Activated CD4-positive, alpha-beta T cell treated with anti-CD3 and anti-CD28 coated beads, Interleukin-2, amount 10 ng/mL, durations not matched to agents 24 days and 14 days (primary cell): ENCODE measurements around the gene EFNA2. TPM values are rescaled to one million over a fixed set of nuclear protein-coding genes. Genes with fewer than 3 reads are reported as not detected.
"Not testable (repeated sequence)": the region's sequence is repeated elsewhere in the genome, so short reads cannot be mapped to it uniquely, and the experiment has no call there.

ENCODE experiments used
- DNase-seq: peaks from one replicate; pipeline ENCODE4 v3.0.0; 2022
- H3K27ac Mint-ChIP-seq: one replicate; pipeline ENCODE4 v1.8.0; 2022; ENCODE audit warnings: mild to moderate bottlenecking, mixed read lengths
- H3K27me3 Mint-ChIP-seq: one replicate; pipeline ENCODE4 v1.8.0; 2022; ENCODE audit warnings: mixed read lengths
- H3K36me3 Mint-ChIP-seq: one replicate; pipeline ENCODE4 v1.8.0; 2022; ENCODE audit warnings: low read depth, mild to moderate bottlenecking, mixed read lengths
- H3K4me1 Mint-ChIP-seq: one replicate; pipeline ENCODE4 v1.8.0; 2021; ENCODE audit warnings: mixed read lengths
- H3K4me3 Mint-ChIP-seq: one replicate; pipeline ENCODE4 v1.8.0; 2022; ENCODE audit warnings: mild to moderate bottlenecking, moderate library complexity, mixed read lengths
- H3K9me3 Mint-ChIP-seq: one replicate; pipeline ENCODE4 v1.8.0; 2021; ENCODE audit warnings: mixed read lengths
- intact Hi-C: fragments of 100-400 bp; cut with micrococcal nuclease; formaldehyde crosslinking; loops from one replicate; pipeline ENCODE4 v1.15.1; 2023
- total RNA-seq: library from RNA; stranded (reverse); gene quantifications from 2 replicates; pipeline ENCODE4 v1.2.3, GENCODE V29; 2022

Gene EFNA2
- total RNA-seq, 1 donor from 2014 or later, result not detected

- H3K4me1 Mint-ChIP-seq, intact Hi-C loops, H3K9me3 Mint-ChIP-seq, DNase-seq, H3K27ac Mint-ChIP-seq, H3K36me3 Mint-ChIP-seq, H3K4me3 Mint-ChIP-seq: not testable (repeated sequence)
- H3K27me3 Mint-ChIP-seq, result peaks cover 28% of the 10 kb centered on the region
These were observed 34.6 kb downstream of the EFNA2 start for GRCh38 chr19:1320282-1320650.

GRCh38 chr19:1321539-1321938 is 35.9 kb downstream of the EFNA2 start:
- Mint-ChIP-seq H3K4me1 (no peaks in the 10 kb centered on the region), H3K4me3 (no peak overlapping the region), H3K36me3 (no peaks in the 10 kb centered on the region), H3K9me3 (no peaks in the 10 kb centered on the region), H3K27me3 (peaks cover 33% of the 10 kb centered on the region), H3K27ac (no peak overlapping the region)
- DNase-seq, result no peak
- intact Hi-C loops, result no loop called here

- H3K27ac Mint-ChIP-seq, result no peak overlapping the region
- no peaks in the 10 kb centered on the region for H3K4me1 Mint-ChIP-seq
- DNase-seq, result no peak
- no peaks in the 10 kb centered on the region for H3K36me3 Mint-ChIP-seq
- intact Hi-C loops, result no loop called here
- H3K27me3 Mint-ChIP-seq, result peaks cover 32% of the 10 kb centered on the region
- H3K4me3 Mint-ChIP-seq, result no peak overlapping the region
- H3K9me3 Mint-ChIP-seq, result no peaks in the 10 kb centered on the region
These were observed 36.7 kb downstream of the EFNA2 start for GRCh38 chr19:1322198-1322981.

GRCh38 chr19:1324249-1324805 is 38.7 kb downstream of the EFNA2 start:
- no peak for DNase-seq
- Mint-ChIP-seq H3K4me3 (no peak overlapping the region), H3K27ac (no peak overlapping the region)

GRCh38 chr19:1324806-1325567 is 39.3 kb downstream of the EFNA2 start:
- intact Hi-C loops, result no loop called here
- DNase-seq, result peak; percentile 64
- Mint-ChIP-seq H3K4me1 (no peaks in the 10 kb centered on the region), H3K4me3 (peak overlapping the region; percentile 43), H3K27ac (no peak overlapping the region), H3K36me3 (no peaks in the 10 kb centered on the region), H3K27me3 (peaks cover 27% of the 10 kb centered on the region), H3K9me3 (no peaks in the 10 kb centered on the region)

More at GRCh38 chr19:1324249-1324805, 38.7 kb downstream of the EFNA2 start:
- Mint-ChIP-seq H3K4me1 (no peaks in the 10 kb centered on the region), H3K36me3 (no peaks in the 10 kb centered on the region), H3K27me3 (peaks cover 27% of the 10 kb centered on the region), H3K9me3 (no peaks in the 10 kb centered on the region)
- intact Hi-C loops, result no loop called here

GRCh38 chr19:1325568-1326294 is 40.1 kb downstream of the EFNA2 start:
- intact Hi-C loops, result no loop called here
- Mint-ChIP-seq H3K4me1 (no peaks in the 10 kb centered on the region), H3K4me3 (no peak overlapping the region), H3K27ac (no peak overlapping the region), H3K36me3 (no peaks in the 10 kb centered on the region), H3K27me3 (peaks cover 28% of the 10 kb centered on the region), H3K9me3 (no peaks in the 10 kb centered on the region)
- DNase-seq, result no peak

GRCh38 chr19:1327125-1327524 is 41.5 kb downstream of the EFNA2 start:
- Mint-ChIP-seq H3K36me3 (no peaks in the 10 kb centered on the region), H3K4me1 (no peaks in the 10 kb centered on the region), H3K27me3 (peaks cover 27% of the 10 kb centered on the region), H3K27ac (no peak overlapping the region), H3K4me3 (no peak overlapping the region), H3K9me3 (no peaks in the 10 kb centered on the region)
- intact Hi-C loops, result no loop called here
- DNase-seq, result no peak

GRCh38 chr19:1332208-1332607 is 46.5 kb downstream of the EFNA2 start:
- H3K27ac Mint-ChIP-seq, H3K27me3 Mint-ChIP-seq, H3K4me3 Mint-ChIP-seq, DNase-seq, H3K9me3 Mint-ChIP-seq, intact Hi-C loops, H3K36me3 Mint-ChIP-seq, H3K4me1 Mint-ChIP-seq: not testable (repeated sequence)

- H3K27me3 Mint-ChIP-seq, result peaks cover 1% of the 10 kb centered on the region
- intact Hi-C loops, result no loop called here
- H3K9me3 Mint-ChIP-seq, result no peaks in the 10 kb centered on the region
- no peaks in the 10 kb centered on the region for H3K36me3 Mint-ChIP-seq
- no peaks in the 10 kb centered on the region for H3K4me1 Mint-ChIP-seq
- H3K4me3 Mint-ChIP-seq, result no peak overlapping the region
- DNase-seq, result no peak
- H3K27ac Mint-ChIP-seq, result no peak overlapping the region
These were observed 50.5 kb downstream of the EFNA2 start for GRCh38 chr19:1336079-1336684.

GRCh38 chr19:1340681-1341469 is 55.2 kb downstream of the EFNA2 start:
- Mint-ChIP-seq H3K36me3 (no peaks in the 10 kb centered on the region), H3K27me3 (no peaks in the 10 kb centered on the region)
- intact Hi-C loops, result no loop called here

GRCh38 chr19:1343041-1343440 is 57.4 kb downstream of the EFNA2 start:
- no peaks in the 10 kb centered on the region for H3K27me3 Mint-ChIP-seq
- H3K9me3 Mint-ChIP-seq, result no peaks in the 10 kb centered on the region
- H3K36me3 Mint-ChIP-seq, result no peaks in the 10 kb centered on the region
- H3K27ac Mint-ChIP-seq, result no peak overlapping the region
- H3K4me3 Mint-ChIP-seq, result no peak overlapping the region
- peaks cover 2% of the 10 kb centered on the region for H3K4me1 Mint-ChIP-seq
- intact Hi-C loops, result no loop called here
- DNase-seq, result no peak

More at GRCh38 chr19:1340681-1341469, 55.2 kb downstream of the EFNA2 start:
- no peak for DNase-seq
- Mint-ChIP-seq H3K4me1 (peaks cover 2% of the 10 kb centered on the region), H3K27ac (no peak overlapping the region), H3K9me3 (no peaks in the 10 kb centered on the region), H3K4me3 (no peak overlapping the region)

GRCh38 chr19:1349211-1349610 is 63.5 kb downstream of the EFNA2 start:
- no peak for DNase-seq
- Mint-ChIP-seq H3K9me3 (no peaks in the 10 kb centered on the region), H3K36me3 (no peaks in the 10 kb centered on the region), H3K4me3 (no peak overlapping the region), H3K27me3 (no peaks in the 10 kb centered on the region), H3K4me1 (peaks cover 2% of the 10 kb centered on the region), H3K27ac (no peak overlapping the region)
- intact Hi-C loops, result no loop called here

- H3K4me1 Mint-ChIP-seq, result peaks cover 6% of the 10 kb centered on the region
- no peaks in the 10 kb centered on the region for H3K27me3 Mint-ChIP-seq
- intact Hi-C loops, result no loop called here
- no peaks in the 10 kb centered on the region for H3K9me3 Mint-ChIP-seq
- H3K4me3 Mint-ChIP-seq, result no peak overlapping the region
- peaks cover 2% of the 10 kb centered on the region for H3K36me3 Mint-ChIP-seq
- no peak for DNase-seq
- H3K27ac Mint-ChIP-seq, result no peak overlapping the region
These were observed 65.2 kb downstream of the EFNA2 start for GRCh38 chr19:1350867-1351266.
